Activated CD8-positive, alpha-beta memory T cell treated with anti-CD3 and anti-CD28 coated beads, Interleukin-2, amount 50 U/mL, for 4 hours (primary cell): Measurements from ENCODE around the gene MASP1.

Experiments used
- DNase-seq: peaks from one replicate; pipeline ENCODE4 v3.0.0-alpha.2; 2020

Gene MASP1, protein sequence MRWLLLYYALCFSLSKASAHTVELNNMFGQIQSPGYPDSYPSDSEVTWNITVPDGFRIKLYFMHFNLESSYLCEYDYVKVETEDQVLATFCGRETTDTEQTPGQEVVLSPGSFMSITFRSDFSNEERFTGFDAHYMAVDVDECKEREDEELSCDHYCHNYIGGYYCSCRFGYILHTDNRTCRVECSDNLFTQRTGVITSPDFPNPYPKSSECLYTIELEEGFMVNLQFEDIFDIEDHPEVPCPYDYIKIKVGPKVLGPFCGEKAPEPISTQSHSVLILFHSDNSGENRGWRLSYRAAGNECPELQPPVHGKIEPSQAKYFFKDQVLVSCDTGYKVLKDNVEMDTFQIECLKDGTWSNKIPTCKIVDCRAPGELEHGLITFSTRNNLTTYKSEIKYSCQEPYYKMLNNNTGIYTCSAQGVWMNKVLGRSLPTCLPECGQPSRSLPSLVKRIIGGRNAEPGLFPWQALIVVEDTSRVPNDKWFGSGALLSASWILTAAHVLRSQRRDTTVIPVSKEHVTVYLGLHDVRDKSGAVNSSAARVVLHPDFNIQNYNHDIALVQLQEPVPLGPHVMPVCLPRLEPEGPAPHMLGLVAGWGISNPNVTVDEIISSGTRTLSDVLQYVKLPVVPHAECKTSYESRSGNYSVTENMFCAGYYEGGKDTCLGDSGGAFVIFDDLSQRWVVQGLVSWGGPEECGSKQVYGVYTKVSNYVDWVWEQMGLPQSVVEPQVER

GRCh38 chr3:187291512-187292132 lies at the start of gene MASP1:
MASP1 (minus strand) TSS chr3:187291737; CDS start chr3:187291632, 105 bp downstream.
- no peak for DNase-seq

GRCh38 chr3:187340578-187340977 lies 49.0 kb upstream of the MASP1 start:
- no peak for DNase-seq

DNA sequence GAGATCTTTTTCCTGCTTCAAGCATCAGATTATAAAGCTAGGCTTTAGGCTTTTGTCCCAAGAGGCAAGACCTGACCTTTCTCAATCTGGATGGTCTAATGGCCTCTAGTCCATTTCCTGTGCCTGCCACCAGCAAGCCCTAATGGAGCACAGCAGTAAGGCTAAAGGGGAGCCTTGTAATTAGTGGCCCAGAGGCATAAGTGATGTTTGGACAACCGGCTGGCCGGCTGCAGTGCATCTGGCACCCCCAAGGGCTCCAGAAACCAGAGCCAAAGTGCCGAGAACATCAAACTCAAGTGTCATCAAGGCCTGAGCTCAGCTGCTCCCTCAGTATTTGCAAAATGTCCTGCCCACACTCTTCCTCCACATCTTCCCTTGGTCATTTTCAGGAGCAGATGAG lies 44.8 kb upstream of the MASP1 start:
- DNase-seq = no peak

DNA sequence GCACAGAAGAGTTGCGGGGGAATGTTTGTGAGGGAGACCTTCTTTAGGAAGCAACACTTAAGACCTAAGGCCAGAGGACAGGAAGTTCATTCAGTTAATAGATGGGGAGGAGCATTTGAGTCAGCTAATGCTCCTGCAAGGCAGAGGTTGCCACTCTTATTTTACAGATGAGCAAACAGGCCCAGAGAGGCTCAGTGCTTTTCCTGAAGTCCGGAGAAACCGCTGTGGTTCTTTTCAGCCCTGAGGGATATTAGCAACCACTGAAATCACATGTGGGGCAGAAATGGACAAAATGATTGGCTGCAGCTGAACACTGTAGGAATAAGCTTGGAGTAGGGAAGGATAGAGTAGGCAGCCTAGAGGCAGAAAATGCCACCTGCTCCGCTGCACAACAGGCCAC lies 43.4 kb upstream of the MASP1 start:
- no peak for DNase-seq

DNA sequence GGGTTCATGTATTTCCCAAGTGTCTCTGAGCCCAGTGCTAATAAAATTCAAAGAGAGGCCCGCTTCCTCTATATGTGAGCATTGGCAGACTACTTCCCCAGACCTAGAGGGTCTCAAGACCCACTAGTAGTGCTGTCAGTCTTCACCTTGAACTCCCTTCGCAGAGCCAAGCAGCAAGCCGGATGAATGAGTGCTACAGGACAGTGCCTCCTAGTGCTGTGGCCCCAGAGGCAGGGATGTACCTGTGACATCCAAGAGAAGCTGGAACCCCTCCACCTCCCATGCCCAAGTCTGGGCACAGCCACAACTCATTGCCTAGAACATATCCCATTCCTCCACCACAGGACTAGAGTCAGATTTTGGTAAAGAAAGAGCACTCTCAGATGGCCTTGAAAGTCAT lies 37.2 kb upstream of the MASP1 start:
- DNase-seq = no peak

GRCh38 chr3:187327845-187328244 lies 36.3 kb upstream of the MASP1 start:
- DNase-seq = no peak

DNA sequence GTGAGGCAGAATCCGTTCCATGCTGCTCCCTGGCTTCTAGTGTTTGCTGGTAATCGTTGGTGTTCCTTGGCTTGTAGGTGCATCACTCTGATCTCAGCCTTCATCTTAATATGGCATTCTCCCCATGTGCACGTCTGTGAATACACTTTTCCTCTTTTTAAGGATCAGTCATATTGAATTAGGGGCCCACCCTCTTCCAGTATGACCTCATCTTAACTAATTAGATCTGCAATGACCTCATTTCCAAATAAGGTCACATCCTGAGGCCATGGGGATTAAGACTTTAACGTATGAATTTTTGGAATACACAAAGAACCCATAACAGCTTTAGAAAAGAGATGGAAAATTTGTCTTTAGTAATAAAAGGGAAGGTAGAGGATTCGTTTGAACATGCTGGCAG lies 34.1 kb upstream of the MASP1 start:
- no peak for DNase-seq

DNA sequence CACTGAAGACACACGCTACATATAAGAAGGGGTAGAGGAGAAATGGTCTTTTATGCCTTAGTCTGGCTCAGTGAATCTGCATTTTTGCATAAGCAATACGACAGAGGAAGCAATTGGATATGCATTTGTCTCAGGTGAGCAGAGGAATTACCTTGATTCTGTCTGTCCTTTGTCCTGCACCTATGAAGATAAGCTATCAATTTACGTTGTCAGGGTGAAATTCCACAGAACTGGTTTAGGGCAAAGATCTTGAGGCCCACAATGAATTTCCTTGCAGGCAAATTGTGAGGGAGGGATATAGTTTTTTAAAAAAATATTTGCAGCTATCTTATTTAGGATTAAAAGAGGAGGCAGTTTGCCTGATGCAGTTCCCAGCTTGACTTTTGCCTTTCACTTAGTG lies 31.6 kb upstream of the MASP1 start:
- no peak for DNase-seq

- no peak for DNase-seq
These were observed 30.8 kb upstream of the MASP1 start for GRCh38 chr3:187322291-187322690.

GRCh38 chr3:187321766-187322165 lies 30.2 kb upstream of the MASP1 start:
- DNase-seq = no peak

DNA sequence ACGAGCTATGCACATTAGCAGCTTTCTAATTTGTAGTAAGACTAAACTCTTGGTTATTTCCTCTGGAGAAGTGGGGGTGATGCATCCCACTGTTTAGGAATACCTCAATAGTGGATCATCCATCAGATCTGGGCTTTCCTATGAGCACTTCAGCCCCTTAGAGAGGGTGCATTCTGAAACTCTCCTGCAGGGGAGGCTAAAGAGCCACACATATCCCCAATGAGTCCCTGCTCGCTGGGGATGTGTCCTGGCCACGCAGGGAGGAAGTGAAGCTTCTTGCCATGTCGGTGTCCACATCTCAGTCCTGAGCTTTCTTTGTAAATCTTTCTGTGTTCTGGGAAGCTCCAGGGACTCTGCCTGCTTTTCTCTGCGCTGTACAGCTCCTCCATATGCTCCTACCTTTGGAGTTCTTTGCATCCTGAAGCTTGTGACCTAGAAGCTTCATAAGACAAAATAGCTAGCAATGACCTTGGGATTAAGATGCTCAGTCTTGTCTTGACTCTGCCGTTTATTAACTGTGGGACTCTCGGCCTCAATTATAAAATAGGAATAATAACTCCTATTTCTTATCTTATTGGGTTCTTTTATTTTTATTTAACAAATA lies 28.3 kb upstream of the MASP1 start:
- peak; percentile 30 for DNase-seq

- DNase-seq = peak; percentile 24
These were observed 27.5 kb upstream of the MASP1 start for GRCh38 chr3:187318819-187319616.

DNA sequence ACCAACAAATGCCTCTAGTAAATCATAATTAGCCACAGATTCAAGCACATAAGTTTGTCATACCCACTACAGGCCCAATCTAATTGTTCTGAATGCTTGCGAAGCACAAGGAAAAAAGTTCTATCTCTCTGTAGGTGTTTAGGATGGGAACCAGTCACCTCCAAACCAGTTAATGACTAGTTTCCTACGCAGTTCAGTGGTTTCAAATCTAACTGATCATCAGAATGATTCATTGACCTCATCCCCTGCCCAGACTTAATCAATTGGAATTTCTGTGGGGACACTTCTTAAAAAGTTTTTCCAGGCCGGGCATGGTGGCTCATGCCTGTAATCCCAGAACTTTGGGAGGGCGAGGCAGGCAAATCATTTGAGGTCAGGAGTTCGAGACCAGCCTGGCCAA lies 24.3 kb upstream of the MASP1 start:
- DNase-seq = no peak

DNA sequence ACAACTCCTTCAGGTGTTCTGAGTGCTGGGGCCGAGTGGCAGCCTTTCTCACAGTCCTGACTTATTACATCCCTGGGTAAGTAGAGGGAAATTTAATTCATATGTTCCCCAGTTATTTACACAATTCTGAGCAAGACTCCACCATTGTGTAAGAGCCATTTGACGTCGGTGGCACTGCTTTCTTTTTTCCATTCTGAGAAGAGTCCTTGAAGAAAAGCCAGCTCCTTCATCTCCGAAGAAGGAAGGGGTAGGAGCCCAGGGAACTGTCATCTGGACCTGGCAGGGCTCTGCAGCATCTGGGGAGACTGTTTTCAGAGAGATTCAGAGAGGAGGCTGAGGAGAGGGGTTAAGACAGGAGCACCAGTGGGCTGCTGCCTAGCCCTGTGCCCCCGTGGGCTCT lies 22.6 kb upstream of the MASP1 start:
- DNase-seq = no peak

DNA sequence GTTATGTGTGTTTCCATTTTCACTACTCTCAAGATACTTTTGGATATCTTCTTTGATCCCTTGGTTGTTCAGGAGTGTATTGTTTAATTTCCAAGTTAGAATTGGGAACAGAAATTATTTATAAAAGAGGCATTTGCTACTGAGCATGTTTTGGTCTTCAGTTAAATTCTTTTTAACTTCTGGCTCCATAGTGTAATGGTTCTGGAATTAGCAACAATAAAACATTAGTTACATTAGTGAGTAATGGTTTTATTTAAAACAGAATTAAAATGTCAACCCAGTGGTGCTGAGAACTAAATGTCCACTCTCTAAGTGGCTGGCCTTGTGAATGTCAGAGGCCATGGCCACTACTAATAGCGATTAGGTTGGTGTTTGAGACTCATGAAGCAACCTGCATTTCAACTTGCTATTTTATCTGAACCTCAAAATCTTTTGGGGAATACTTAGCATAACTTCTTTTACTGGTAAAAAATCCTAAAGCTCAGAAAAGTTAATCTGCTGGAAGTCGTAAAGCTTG lies 19.5 kb upstream of the MASP1 start:
- DNase-seq = no peak

DNA sequence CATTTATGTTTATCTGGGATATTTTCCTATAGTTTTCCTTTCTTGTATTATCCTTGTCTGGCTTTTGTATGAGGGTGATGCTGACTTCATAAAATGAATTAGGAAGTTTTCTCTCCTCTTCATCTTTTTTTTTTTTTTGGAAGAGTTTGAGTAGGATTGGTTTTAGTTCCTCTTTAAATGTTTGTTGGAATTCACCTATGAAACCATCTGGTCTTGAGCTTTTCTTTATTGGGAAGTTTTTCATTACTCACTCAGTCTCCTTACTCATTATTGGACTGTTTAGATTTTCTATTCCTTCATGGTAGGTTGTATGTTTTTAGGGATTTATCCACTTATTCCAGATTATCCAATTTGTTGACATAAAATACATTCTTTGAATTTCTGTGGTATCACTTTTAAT lies 18.7 kb upstream of the MASP1 start:
- DNase-seq = no peak

- DNase-seq = no peak
These were observed 14.3 kb upstream of the MASP1 start for GRCh38 chr3:187305881-187306280.

- DNase-seq = no peak
These were observed 8.1 kb upstream of the MASP1 start for GRCh38 chr3:187299611-187300010.

DNA sequence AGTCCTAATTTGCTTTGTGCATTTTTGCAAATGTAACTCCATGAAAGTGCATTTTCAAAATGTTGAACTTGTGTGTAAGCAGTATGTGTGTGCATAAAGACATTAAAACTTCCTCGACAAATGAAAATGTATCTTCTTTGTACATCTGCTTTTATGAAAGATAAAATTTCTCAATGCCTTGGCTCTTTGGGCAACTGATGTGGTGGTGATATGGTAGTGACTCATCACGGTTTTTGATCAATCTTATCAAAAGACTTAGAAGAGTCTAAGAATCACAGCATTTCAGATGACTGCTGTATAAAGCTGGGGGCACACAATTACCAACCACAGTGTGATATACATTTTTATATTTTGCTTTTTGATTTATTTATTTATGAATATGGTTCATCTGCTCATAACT lies 5.4 kb upstream of the MASP1 start:
- DNase-seq = no peak

DNA sequence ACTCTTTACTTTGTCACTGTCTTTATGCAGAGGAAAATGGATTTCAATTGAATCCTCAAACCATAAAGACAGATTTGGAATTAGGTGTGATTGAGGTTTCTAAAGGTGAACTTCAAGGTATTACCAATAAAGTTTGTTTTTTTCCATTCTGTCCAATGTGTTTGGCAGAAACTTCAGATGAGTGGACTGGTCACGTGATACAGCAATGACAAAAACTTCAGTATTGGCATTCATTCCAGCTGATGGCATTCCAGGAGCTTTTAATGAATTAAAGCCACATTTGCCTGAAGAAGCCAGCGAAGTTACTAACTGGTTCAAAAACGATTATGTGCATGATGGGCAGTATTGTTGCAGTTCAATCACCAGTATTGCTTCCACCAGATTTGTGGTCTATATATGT lies 4.5 kb upstream of the MASP1 start:
- no peak for DNase-seq

DNA sequence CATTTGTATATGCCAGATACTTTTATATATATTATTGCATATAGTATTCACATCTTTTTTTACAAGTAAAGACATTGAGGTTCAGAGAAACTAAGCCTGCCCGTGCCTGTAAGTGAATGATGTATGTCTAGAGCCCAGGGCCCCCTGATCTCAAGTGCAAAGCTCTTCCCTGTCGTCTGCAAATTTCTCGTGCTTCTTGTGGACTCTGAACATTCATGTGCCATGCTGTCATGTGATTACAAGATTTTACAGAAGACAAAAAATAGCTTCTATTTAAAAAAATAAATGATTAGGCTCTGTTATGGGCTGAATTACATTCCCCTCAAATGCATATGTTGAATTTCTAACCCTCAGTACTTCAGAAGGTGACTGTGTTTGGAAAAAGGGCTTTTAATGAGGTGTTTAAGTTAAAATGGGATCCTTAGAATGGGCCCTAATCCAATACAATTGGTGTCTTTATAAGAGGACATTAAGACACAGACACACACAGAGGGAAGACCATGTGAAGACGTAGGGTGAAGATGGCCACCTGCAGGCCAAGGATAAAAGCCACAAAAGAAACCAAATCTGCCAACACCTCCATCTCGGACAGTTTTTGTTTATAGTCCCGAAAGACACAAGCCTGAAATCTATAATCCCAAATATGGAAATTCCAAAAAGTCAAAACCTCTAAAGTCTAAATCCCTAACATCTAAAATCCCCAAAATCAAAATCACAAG lies 3.9 kb upstream of the MASP1 start:
- DNase-seq = no peak
